Tibial artery (tissue), 4 donors: ENCODE results near the gene TSC22D1.

Experiments used
- DNase-seq, 2 donors: peaks; one replicate each; pipeline ENCODE4 v3.0.0-alpha.2; 2019
- H3K27ac ChIP-seq, 2 donors: fragments of 200-600 bp; sonication (generic) in 1 of 2; 1 replicate in 1 of 2; 2 replicates in 1 of 2; pipeline ENCODE4 v1.5.1; 2018 to 2019; ENCODE audit warnings: mild to moderate bottlenecking in 1 of 2
- H3K27me3 ChIP-seq, 2 donors: fragments of 200-600 bp; sonication (generic) in 1 of 2; one replicate each; pipeline versions ENCODE4 v1.5.1 to v1.6.0; 2016 to 2019
- H3K36me3 ChIP-seq, 3 donors: fragments of 200-600 bp; sonication (generic) in 2 of 3; one replicate each; pipeline ENCODE4 v1.5.1; 2016 to 2019; ENCODE audit warnings: mild to moderate bottlenecking in 2 of 3
- H3K4me1 ChIP-seq, 4 donors: fragments of 200-600 bp; sonication (generic) in 2 of 4; 1 replicate in 3 of 4; 2 replicates in 1 of 4; pipeline ENCODE4 v1.5.1; 2016 to 2019
- H3K4me3 ChIP-seq, 2 donors: fragments of 200-600 bp; sonication (generic) in 1 of 2; 1 replicate in 1 of 2; 2 replicates in 1 of 2; pipeline ENCODE4 v1.5.1; 2018 to 2019; ENCODE audit warnings: mild to moderate bottlenecking in 2 of 2
- H3K9me3 ChIP-seq, 3 donors: fragments of 200-600 bp; sonication (generic) in 1 of 3; one replicate each; pipeline ENCODE4 v1.5.1; 2016 to 2019
- intact Hi-C: fragments of 100-400 bp; cut with DNase I; formaldehyde crosslinking; loops from one replicate; pipeline ENCODE4 v1.15.0; 2023; ENCODE audit warnings: low total_unique reads
- TF ChIP-seq, protein P1 (sequence below), 2 experiments: fragments of 200-600 bp in 1 of 2; fragments of 450-650 bp in 1 of 2; IDR thresholded peaks; one replicate each; pipeline ENCODE4 v1.5.1; 2017 to 2019; ENCODE audit warnings: antibody characterized with exemption in 2 of 2, mild to moderate bottlenecking in 1 of 2, moderate library complexity in 1 of 2

TSC22D1 gene

GRCh38 chr13:44489751-44490150 is 86.4 kb downstream of the TSC22D1 start:
- H3K27me3 ChIP-seq, result no peaks in the 10 kb centered on the region
- no peak overlapping the region for H3K27ac ChIP-seq
- intact Hi-C loops, result loop anchor here (10.0 kb wide), 2 partner anchors 85 to 385 kb away; partner anchors contain the start of gene TSC22D1
- H3K4me1 ChIP-seq, result peaks cover 0 to 32% (median 2%) of the 10 kb centered on the region in 4 donors
- no peak overlapping the region for H3K4me3 ChIP-seq
- no peak for DNase-seq
- H3K36me3 ChIP-seq, result peaks cover 0 to 4% (median 0%) of the 10 kb centered on the region in 3 donors
- TF ChIP-seq, protein P1, sequence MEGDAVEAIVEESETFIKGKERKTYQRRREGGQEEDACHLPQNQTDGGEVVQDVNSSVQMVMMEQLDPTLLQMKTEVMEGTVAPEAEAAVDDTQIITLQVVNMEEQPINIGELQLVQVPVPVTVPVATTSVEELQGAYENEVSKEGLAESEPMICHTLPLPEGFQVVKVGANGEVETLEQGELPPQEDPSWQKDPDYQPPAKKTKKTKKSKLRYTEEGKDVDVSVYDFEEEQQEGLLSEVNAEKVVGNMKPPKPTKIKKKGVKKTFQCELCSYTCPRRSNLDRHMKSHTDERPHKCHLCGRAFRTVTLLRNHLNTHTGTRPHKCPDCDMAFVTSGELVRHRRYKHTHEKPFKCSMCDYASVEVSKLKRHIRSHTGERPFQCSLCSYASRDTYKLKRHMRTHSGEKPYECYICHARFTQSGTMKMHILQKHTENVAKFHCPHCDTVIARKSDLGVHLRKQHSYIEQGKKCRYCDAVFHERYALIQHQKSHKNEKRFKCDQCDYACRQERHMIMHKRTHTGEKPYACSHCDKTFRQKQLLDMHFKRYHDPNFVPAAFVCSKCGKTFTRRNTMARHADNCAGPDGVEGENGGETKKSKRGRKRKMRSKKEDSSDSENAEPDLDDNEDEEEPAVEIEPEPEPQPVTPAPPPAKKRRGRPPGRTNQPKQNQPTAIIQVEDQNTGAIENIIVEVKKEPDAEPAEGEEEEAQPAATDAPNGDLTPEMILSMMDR (IDR thresholded peaks at IDR 0.05), result no peak
- no peaks in the 10 kb centered on the region for H3K9me3 ChIP-seq

- TF ChIP-seq, protein P1 (IDR thresholded peaks at IDR 0.05), result no peak
- Histone ChIP-seq H3K36me3 (peaks cover 0 to 4% (median 0%) of the 10 kb centered on the region in 3 donors), H3K27ac (no peak overlapping the region), H3K9me3 (no peaks in the 10 kb centered on the region), H3K4me1 (peaks cover 0 to 39% (median 4%) of the 10 kb centered on the region in 4 donors), H3K27me3 (no peaks in the 10 kb centered on the region), H3K4me3 (no peak overlapping the region)
- no peak for DNase-seq
- intact Hi-C loops, result loop anchor here (10.0 kb wide), 2 partner anchors 87 to 387 kb away; partner anchors contain the start of gene TSC22D1
These were observed 88.1 kb downstream of the TSC22D1 start for GRCh38 chr13:44487989-44488388.

GRCh38 chr13:44484562-44485138 is 91.5 kb downstream of the TSC22D1 start:
- no peaks in the 10 kb centered on the region for H3K36me3 ChIP-seq
- no peak overlapping the region for H3K4me3 ChIP-seq
- no peaks in the 10 kb centered on the region for H3K9me3 ChIP-seq
- H3K4me1 ChIP-seq, result peaks cover 0 to 41% (median 4%) of the 10 kb centered on the region in 4 donors
- TF ChIP-seq, protein P1 (IDR thresholded peaks at IDR 0.05), result no peak
- intact Hi-C loops, result loop anchor here (10.0 kb wide), 2 partner anchors 90 to 390 kb away; partner anchors contain the start of gene TSC22D1
- no peaks in the 10 kb centered on the region for H3K27me3 ChIP-seq
- no peak for DNase-seq
- peak overlapping the region in 1 of 2 donors; percentile 15 for H3K27ac ChIP-seq

DNA sequence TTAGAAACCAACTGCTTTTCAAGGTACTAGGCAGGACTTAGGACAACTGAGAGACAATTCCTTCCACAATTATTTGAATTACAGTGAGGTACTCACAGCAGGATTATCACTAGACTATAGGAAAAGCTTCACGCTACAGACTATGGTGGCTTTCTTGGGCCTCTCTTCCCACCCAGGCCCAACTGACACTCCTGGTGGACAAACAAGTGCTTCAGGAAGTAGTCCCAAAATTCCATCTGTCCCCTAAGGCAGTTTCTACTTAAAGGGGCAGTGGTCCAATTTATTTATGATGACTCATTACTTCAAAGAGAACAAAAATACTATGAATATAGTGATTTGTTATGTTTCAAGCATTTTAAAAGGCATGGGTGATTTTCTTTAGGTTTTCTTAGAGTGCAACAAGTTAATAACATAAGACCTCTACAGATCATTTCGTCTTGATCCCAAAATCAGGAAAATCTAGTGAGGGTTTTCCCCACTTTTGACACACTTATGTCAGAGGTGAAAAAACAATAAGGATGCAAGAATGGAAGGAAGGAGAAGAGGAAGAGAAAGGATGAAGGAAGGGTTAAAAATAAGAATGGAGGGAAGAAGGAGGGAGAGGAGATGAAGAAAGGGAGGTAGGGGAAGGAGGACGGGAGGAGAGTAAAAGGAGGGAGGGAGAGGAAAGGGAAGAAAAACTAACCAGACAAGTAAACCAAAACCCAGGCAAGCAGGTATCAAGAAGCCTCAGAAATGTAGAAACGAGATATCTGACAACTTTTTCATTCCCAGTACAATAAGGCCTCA is 101.8 kb downstream of the TSC22D1 start:
- Histone ChIP-seq H3K9me3 (no peaks in the 10 kb centered on the region), H3K4me3 (no peak overlapping the region), H3K4me1 (peaks cover 0 to 47% (median 9%) of the 10 kb centered on the region in 4 donors), H3K27ac (peak overlapping the region; percentile 39 to 55), H3K36me3 (no peaks in the 10 kb centered on the region), H3K27me3 (no peaks in the 10 kb centered on the region)
- TF ChIP-seq, protein P1 (IDR thresholded peaks at IDR 0.05), result peak in 1 of 2 experiments; percentile 12
- DNase-seq, result no peak
- intact Hi-C loops, result loop anchor here (5.0 to 10.0 kb wide), 2 partner anchors 37 to 570 kb away; no protein-coding TSS in a partner anchor

DNA sequence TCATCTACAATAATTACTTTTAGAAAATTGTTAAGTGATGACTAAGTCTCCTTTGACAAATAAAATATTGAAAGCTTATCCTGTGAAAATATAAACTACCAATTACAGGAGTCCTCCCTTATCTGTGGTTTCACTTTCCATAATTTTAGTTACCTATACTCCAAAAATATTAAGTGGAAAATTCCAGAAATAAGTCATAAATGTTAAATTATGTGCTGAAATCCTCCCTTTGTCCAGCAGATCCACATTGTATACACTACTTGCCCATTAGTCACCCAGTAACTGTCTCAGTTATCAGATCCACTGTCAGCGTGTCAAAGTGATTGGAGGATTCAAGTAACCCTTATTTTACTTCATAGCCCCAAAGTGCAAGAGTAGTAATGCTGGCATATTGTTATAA is 104.4 kb downstream of the TSC22D1 start:
- Histone ChIP-seq H3K4me3 (no peak overlapping the region), H3K36me3 (no peaks in the 10 kb centered on the region), H3K27me3 (no peaks in the 10 kb centered on the region), H3K4me1 (peaks cover 0 to 56% (median 11%) of the 10 kb centered on the region in 4 donors), H3K9me3 (no peaks in the 10 kb centered on the region), H3K27ac (peak overlapping the region in 1 of 2 donors; percentile 2)
- intact Hi-C loops, result loop anchor here (5.0 to 10.0 kb wide), 2 partner anchors 34 to 567 kb away; no protein-coding TSS in a partner anchor
- TF ChIP-seq, protein P1 (IDR thresholded peaks at IDR 0.05), result no peak
- no peak for DNase-seq
